Bronchial epithelial cell (primary cell): Measurements from ENCODE around the gene UAP1L1. TPM values are rescaled to one million over a fixed set of nuclear protein-coding genes. Genes with fewer than 3 reads are reported as not detected.
"Not testable (repeated sequence)": the region's sequence is repeated elsewhere in the genome, so short reads cannot be mapped to it uniquely, and the experiment has no call there.

Experiments
- DNase-seq: peaks from one replicate; pipeline ENCODE4 v3.0.0-alpha.2; 2010; ENCODE audit warnings: low read depth
- FAIRE-seq: peaks from 2 replicates; lab custom pipeline; 2011; peaks lifted over from hg19 to GRCh38; lab: Jason Lieb, UNC
- H3K27me3 ChIP-seq: 2 replicates; pipeline ENCODE4 v1.5.1; 2011; ENCODE audit warnings: low read length; ENCODE audit not compliant: control insufficient read depth, insufficient read depth
- H3K36me3 ChIP-seq: 2 replicates; pipeline ENCODE4 v1.5.1; 2011; ENCODE audit warnings: low read length; ENCODE audit not compliant: control insufficient read depth, insufficient read depth
- H3K4me3 ChIP-seq: 2 replicates; pipeline ENCODE4 v1.5.1; 2011; ENCODE audit warnings: mild to moderate bottlenecking, low read depth, low read length, control low read depth
- CTCF ChIP-seq: IDR thresholded peaks from 2 replicates; pipeline ENCODE4 v1.5.1; 2011; ENCODE audit warnings: mild to moderate bottlenecking, moderate library complexity, low read length, control low read depth, inconsistent platforms; ENCODE audit not compliant: insufficient read depth, severe bottlenecking
- total RNA-seq: library from RNA; depleted of rRNA; stranded (reverse); fragments of >200 nt; gene quantifications from 2 replicates; pipeline ENCODE4 v1.2.1, GENCODE V29; 2014

Gene UAP1L1
- total RNA-seq, 1 donor from 2014 or later = 3.2 TPM

- DNase-seq = no peak
- H3K27me3 ChIP-seq = no peaks in the 10 kb centered on the region
- H3K4me3 ChIP-seq = no peak overlapping the region
- no peak for FAIRE-seq
- H3K36me3 ChIP-seq = no peaks in the 10 kb centered on the region
- TF ChIP-seq CTCF = no peak
Observed at GRCh38 chr9:137030538-137031527, 46.5 kb upstream of the UAP1L1 start.

- H3K4me3 ChIP-seq = no peak within 1 kb of the TSS
- H3K36me3 ChIP-seq = no peaks in the 10 kb centered on the region
- FAIRE-seq (no peak), DNase-seq (no peak)
- H3K27me3 ChIP-seq = no peaks in the 10 kb centered on the region
- TF ChIP-seq CTCF = no peak
Observed at GRCh38 chr9:137031904-137032640, 45.2 kb upstream of the UAP1L1 start, which contains the start of gene FUT7. Gene FUT7, minus strand, starts transcription at chr9:137032088. Its CDS starts 97 bp downstream, at chr9:137031991.

GRCh38 chr9:137032858-137033257 lies 44.5 kb upstream of the UAP1L1 start:
- no peak for FAIRE-seq
- no peak for DNase-seq
- TF ChIP-seq CTCF = no peak
- H3K27me3 ChIP-seq = no peaks in the 10 kb centered on the region
- no peaks in the 10 kb centered on the region for H3K36me3 ChIP-seq
- H3K4me3 ChIP-seq = no peak overlapping the region

GRCh38 chr9:137033481-137033880 lies 43.8 kb upstream of the UAP1L1 start:
- DNase-seq, H3K36me3 ChIP-seq, H3K27me3 ChIP-seq, H3K4me3 ChIP-seq, FAIRE-seq: not testable (repeated sequence)

- H3K36me3 ChIP-seq = peaks cover 2% of the 10 kb centered on the region
- H3K27me3 ChIP-seq = no peaks in the 10 kb centered on the region
- TF ChIP-seq CTCF = no peak
- H3K4me3 ChIP-seq = no peak overlapping the region
- no peak for FAIRE-seq
- DNase-seq = no peak
Observed at GRCh38 chr9:137034039-137034708, 43.1 kb upstream of the UAP1L1 start.
